ENCODE data around the gene NAP1L4. TPM values are rescaled to one million over a fixed set of nuclear protein-coding genes. Genes with fewer than 3 reads are reported as not detected.

The NAP1L4 gene
- polyA plus RNA-seq, 1 of the 3 experiments (the other 2 are of a cell fraction): 104 TPM

DNA sequence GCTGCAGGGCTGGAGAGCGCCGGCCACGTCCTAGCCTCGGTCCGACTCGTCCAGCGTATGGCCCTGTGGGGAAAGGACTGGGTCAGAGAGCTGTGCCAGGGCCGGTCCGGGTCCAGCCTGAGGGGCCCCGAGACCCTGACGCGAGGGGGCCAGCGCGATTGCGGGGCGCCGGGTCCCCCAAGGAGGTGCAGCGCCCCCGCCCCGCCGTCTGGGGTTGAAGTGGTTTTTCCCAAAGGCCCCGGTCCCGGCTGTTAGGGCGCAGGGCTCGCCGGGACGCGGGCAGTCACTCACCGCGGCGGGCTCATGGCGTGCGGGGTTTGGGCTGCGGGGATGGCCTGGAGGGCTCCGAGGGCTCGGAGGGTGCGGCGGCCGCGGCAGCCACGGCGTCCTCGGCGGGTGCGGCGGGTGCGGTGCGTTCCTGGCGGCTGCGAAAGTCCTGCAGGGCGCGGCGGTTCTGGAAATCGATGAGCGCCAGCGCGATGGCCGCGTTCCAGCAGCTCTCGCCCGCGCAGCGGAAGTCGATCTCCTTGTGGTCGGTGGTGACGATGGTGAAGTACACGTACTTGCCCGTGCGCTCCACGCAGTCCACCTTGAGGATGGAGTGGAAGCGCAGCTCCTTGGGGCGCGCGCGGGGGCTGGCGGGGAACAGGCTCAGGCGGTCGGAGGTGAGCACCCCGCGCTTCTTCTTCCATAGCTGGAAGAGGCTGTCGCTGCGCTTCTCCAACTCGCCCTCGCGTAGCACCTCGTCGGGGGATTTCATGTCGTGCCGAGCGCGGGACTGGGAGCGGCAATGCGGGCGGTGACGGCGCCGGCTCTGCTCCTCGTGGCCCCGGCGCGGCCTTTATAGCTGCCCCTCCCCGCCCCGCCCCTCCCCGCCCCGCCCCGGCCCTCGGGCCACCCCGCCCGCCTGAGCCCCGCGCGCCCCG, 63.3 kb downstream of the NAP1L4 start, which contains the start of gene PHLDA2:
Gene PHLDA2 (minus strand): TSS at position 816 of the 926 bp plus-strand sequence. CDS start 56 bp downstream, at position 760.
- peak within 1 kb of the TSS; percentile 77 for H2AFZ ChIP-seq (ENCODE audit: low read depth)
- H3K9ac ChIP-seq: peak within 1 kb of the TSS; percentile 63
- H3K4me3 ChIP-seq (ENCODE audit: low read depth in 2 of 2, low read length in 1 of 2): peak within 1 kb of the TSS; percentile 46 to 66
- H3K9me2 ChIP-seq: no peaks in the 10 kb centered on the region
- H3K27me3 ChIP-seq (ENCODE audit: insufficient read depth): no peaks in the 10 kb centered on the region
- WGBS (ENCODE audit: low lambda C conversion rate): 3% methylated on average over 47 of the region's 113 CpGs
- peak; percentile 74 for DNase-seq
- H3K9me3 ChIP-seq: no peaks in the 10 kb centered on the region
- peaks cover 0 to 20% of the 10 kb centered on the region in 2 experiments; a peak in 2 of 4 replicates for H3K4me1 ChIP-seq (ENCODE audit: control insufficient read depth in 1 of 2, insufficient read depth in 2 of 2, low read depth in 1 of 2, low read length in 1 of 2)
- no peaks in the 10 kb centered on the region for H4K20me1 ChIP-seq (ENCODE audit: insufficient read depth)
- H3F3A ChIP-seq (replicated peaks; ENCODE audit: insufficient read depth): no peaks in the 10 kb centered on the region
- peak within 1 kb of the TSS in 1 of 2 experiments; percentile 60; a peak in 1 of 4 replicates for H3K27ac ChIP-seq (ENCODE audit: low read depth in 2 of 2, low read length in 1 of 2)
- peak within 1 kb of the TSS; percentile 89 for H3K4me2 ChIP-seq
- ChIA-PET POLR2A (no interaction called here), CTCF (interaction anchor here (1.0 to 3.4 kb wide), 13 partner anchors 8 to 509 kb away, joined by 3 to 27 read pairs (median 6); a partner anchor contains a TSS)
- H3K79me2 ChIP-seq (ENCODE audit: insufficient read depth): 0 out of 2 replicates have a peak, but pooled peaks cover 2% of the 10 kb centered on the region
- peak; percentile 65 for TF ChIP-seq POLR2AphosphoS5 (IDR thresholded peaks at IDR 0.05; ENCODE audit: low read depth, low read length)
- TF ChIP-seq, protein P1, sequence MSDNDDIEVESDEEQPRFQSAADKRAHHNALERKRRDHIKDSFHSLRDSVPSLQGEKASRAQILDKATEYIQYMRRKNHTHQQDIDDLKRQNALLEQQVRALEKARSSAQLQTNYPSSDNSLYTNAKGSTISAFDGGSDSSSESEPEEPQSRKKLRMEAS (IDR thresholded peaks at IDR 0.05; ENCODE audit: low read depth): peak; percentile 50
- no peak for TF ChIP-seq EP300 (IDR thresholded peaks at IDR 0.05; ENCODE audit: borderline replicate concordance in 1 of 2, low read depth in 1 of 2, low read length in 1 of 2)
- no peak for TF ChIP-seq SIN3A (IDR thresholded peaks at IDR 0.05; ENCODE audit: borderline replicate concordance, low read depth, low read length)
- TF ChIP-seq FOXJ3 (CRISPR knock-in tag; IDR thresholded peaks at IDR 0.05): no peak
- no peak for TF ChIP-seq YY1 (IDR thresholded peaks at IDR 0.05; ENCODE audit: low read depth)
- no peak for TF ChIP-seq RXRA (IDR thresholded peaks at IDR 0.05; ENCODE audit: borderline replicate concordance, low read depth)
- TF ChIP-seq RAD21 (IDR thresholded peaks at IDR 0.05; ENCODE audit: low read length): no peak
- no peak for TF ChIP-seq RFX5 (IDR thresholded peaks at IDR 0.05; ENCODE audit: low read length)
- no peak for TF ChIP-seq CTCF (IDR thresholded peaks at IDR 0.05)
- TF ChIP-seq TCF12 (IDR thresholded peaks at IDR 0.05): no peak
- 0 out of 2 replicates have a peak, but pooled peaks have one; percentile 38 for TF ChIP-seq TAF1 (IDR thresholded peaks at IDR 0.05; ENCODE audit: borderline replicate concordance, low read depth, low read length)
- peak; percentile 41; the same call in 1 of the 2 replicates for TF ChIP-seq NFIC (IDR thresholded peaks at IDR 0.05; ENCODE audit: borderline replicate concordance)
- H3K36me3 ChIP-seq (replicated peaks in 1 of 2; ENCODE audit: control insufficient read depth in 1 of 2, insufficient read depth in 2 of 2, low read length in 1 of 2): no peaks in the 10 kb centered on the region

Data from SK-N-SH (cell line).